Germinal center (tissue), 1 donor: ENCODE results near the gene ACTL10.

Source experiments
- DNase-seq: peaks from one replicate; pipeline ENCODE4 v3.0.0; 2012; ENCODE audit warnings: mixed read lengths, low spot score

Gene ACTL10

GRCh38 chr20:33664085-33664761 lies 2.5 kb upstream of the ACTL10 start:
- no peak for DNase-seq

DNA sequence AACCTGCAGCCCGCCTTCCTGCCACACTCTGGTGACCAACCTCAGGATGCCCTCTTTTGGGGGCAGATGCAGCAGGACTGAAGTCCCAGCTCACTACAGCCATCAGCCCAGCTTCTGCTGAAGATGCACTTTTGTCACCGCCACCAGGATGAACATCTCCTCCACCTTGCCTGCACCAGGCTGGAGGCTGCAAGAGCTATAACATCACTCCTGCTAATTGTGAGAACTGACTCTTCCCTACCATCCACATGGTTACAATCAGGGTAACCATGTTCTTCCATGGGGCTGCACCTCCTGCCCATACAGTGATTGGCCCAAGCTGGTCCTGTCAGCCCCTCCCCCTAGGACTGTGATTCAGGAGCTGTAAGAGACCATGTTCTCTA lies 2.0 kb upstream of the ACTL10 start:
- no peak for DNase-seq

- peak; percentile 28 for DNase-seq
These were observed 517 bp downstream of the ACTL10 start for GRCh38 chr20:33667245-33667675.

GRCh38 chr20:33667676-33668465 lies 1.1 kb downstream of the ACTL10 start:
- peak; percentile 84 for DNase-seq

DNA sequence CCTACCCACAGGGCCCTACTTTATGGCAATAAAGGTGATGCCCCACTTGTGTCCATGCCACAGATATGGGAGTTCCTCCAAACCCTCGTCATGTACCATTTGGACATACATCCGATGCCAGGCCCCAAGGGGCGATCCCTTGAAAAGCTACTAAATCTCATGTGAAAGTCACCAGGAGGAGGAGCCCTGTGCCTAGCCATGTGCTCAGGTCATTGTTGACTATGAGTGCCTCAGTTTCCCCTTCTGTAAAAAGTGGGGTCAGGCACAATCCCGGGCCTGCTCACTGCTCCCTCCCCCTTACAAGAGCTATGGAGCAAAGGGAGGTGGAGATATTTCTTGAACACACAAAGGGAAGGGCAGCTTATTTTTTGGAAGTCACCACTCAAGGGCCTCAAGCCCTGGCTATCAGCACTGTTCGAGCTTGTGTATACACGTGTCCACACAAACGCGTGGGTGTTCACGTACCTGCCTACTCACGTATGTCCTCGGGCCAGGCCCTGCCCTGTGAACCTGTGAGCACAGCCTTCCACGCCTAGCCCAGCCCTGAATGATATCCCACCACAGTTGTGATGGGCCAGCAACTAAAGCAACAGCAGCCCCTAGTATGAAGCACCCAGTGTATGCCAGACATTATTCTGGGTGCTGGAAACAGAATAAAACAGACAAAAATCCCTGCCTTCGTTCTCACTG lies 1.9 kb downstream of the ACTL10 start:
- no peak for DNase-seq

GRCh38 chr20:33669224-33669623 lies 2.5 kb downstream of the ACTL10 start:
- no peak for DNase-seq

GRCh38 chr20:33669873-33670640 lies 3.3 kb downstream of the ACTL10 start:
- no peak for DNase-seq

DNA sequence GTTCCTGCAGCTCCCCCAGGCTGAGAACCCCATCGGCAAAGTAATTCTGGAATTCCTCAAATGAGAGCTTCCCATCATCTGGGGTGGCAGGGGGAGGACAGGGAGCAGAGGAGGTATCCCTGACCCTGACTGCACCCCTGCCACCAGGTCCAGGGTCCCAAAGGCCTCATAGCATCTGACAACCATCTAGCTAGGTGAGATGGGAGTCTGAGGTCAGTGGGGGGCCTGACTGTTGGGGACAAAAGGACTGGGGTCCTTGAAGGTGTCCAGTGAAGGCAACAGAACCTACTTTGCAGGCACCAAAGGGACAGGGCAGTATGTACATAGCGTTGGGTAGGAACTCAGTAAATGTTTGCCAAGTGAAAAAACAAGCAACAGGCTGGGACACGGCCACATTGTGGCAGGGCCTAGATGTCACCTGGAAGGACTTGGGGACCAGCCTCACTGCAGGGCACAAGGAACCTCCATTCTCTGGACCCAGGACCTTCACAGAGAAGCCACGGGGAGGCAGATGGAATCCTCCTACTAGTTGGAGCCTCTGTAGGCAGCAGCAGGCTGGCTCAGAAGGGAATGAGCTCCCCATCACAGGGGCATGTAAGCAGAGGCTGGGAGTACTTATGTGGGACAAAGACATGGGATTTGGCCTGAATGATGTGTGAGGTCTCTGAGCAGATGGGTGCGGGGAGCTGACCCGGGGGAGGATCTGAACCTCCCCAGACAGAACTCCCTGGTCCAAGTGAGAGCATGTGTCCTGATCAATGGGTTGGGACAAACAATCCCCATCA lies 4.2 kb downstream of the ACTL10 start:
- no peak for DNase-seq

GRCh38 chr20:33671573-33672288 lies 5.0 kb downstream of the ACTL10 start:
- DNase-seq, result no peak

DNA sequence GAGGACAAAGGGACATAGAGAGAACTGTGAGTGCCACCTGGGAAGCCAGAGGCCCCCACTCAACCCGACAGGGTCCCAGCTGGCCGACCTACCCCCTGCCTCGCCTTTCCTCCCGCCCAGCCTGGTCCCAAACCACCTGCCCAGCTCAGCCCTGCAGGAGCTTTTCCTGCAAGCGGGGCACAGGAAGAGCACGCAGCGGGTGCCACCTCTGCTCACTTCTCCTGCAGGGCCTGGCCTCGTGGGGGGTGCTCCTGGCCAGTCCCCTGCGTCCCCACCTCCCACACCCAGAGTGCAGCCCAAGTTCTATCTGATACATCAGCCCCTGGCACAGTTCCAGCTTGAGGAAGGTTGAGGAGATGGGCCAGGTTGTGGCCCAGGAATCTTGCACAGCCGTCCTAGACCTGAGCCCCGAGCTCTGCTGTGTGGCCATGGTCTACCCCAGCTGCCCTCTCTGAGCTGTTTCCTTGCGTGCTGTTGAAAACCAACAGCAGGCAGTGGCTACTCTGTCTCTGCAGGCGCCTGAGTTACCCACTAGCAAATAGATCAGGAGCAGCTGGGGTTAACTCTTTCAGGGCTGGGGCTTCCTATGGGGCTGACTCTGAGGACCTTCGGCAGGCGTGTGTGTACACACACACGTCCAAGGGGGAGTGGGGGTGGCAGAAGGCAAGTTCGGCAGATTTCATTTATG lies 5.8 kb downstream of the ACTL10 start:
- no peak for DNase-seq

DNA sequence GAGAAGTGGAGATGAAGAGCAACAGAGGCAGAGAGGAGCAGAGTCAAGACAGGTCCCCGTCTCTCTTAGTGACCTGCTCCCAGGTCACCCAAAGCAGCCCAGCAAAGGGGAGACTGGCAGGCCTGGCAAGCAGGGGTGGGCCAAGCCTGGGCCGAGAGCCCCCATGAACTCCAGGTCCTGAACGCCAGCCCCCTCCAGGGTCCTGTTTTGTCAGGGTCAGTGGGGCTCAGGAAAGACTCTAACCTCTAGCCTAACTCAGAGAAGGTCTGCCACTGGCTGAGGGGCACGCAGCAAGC lies 6.3 kb downstream of the ACTL10 start:
- DNase-seq, result no peak

DNA sequence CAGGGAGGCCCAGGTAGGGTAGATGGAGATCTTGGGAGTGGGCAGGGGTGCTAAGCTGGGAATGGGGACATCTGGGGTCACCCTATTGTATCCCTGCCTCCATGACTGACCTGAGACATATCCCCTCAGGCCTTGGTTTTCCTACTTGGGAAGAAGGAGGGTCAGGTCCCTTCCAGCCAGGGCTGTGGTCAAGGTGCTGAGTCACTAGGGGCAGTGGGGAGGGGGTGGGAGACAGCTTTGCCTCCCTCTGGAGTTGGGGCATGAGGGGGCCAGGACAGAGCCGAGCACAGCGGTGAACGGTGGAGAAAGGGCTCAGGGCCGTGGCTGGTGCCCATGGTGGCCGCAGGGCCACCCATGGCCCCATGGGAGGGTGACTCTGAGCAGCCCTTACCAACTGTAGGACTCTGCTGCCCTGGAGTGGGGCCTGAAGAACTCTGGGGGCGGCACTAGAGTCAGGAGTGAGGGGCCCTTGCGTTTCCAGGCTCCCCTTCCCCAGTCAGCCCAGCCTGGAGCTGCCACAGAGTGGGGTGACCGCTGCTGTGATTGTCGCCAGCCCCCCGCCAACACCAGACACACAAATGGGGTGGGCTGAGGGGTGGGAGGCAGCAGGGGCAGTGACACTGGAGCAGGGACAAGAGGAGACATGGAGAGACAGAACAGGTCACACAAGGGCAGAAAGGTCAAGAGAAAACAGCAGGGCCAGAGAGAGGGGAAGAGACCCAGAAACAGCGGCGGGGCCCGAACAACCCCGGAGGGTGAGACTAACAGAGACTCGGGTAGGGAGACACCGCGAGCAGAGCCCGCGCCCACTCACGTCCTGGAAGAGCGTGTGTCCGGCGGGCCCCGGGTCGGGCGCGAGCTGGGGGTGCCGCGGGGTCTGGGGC lies 6.9 kb downstream of the ACTL10 start:
- DNase-seq, result no peak

- peak; percentile 80 for DNase-seq
These were observed 7.8 kb downstream of the ACTL10 start, which contains the start of gene NECAB3 for GRCh38 chr20:33674294-33675135. Gene NECAB3 (minus strand): TSS chr20:33674428. CDS start chr20:33674352, 76 bp downstream.

- DNase-seq, result no peak
These were observed 8.6 kb downstream of the ACTL10 start for GRCh38 chr20:33675136-33675959.

DNA sequence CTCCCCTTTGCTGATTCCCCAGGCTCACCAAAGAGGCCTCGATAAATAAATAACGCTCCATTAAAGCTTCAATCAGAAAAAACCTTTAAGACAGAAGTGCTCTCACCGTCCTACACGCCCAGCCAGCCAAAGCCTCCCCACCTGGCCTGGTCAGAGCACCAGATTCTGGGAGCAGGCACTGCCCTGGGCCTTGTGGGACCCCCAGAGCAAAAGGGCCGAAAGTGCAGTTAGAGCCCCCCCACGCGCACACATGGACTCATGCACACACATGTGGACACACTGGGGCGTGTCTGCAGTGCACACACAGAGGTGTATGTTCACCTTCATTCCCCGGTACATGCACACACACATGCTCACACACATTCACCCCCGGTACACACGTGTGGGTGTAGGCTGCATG lies 9.4 kb downstream of the ACTL10 start:
- DNase-seq, result peak; percentile 3

DNA sequence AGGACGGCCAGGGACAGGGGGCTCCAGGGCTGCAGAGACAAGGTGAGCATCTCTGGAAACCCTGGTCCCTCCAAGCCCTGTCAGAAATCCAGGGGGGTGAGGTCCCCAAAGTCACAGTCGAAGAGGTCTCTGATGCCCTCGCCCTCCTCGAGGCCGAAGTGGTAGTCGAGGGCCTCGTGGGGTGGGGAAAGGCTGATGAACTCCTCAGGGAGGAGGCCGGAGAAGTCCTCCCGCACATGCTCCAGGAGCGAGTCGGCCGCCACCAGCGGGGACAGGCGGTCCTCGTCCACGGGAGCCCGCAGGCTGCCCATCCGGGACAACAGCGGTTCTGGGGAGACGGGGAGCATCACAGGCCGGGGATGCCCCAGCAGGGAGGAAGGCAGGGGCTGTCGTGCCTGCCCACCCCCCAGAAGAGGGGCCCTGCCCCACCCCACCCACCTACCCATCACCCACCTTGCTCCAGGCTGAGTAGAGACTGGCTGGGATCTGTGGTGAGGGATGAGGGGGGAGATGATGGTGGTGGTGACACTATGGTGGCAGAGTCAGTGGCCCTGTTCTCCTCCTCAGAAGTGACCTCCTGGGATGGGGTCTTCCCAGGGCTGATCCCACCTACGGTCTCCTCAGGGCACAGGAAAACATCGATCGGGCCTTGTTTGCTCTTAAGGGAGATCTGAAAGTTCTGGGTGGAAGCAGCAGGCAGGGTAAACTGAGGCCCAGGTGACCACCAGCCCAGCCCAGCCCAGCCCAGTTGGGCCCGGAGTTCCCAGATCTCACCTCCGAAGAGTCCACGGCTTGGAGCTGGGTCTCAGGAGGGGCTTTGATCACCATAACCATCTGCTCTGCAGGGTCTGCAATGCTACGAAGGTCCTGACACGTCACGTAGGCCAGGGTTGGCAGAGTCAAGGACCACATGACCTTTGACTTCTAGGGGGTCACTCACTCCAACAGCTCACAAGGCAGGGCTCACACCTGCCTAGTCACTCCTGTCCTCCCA lies 10.2 kb downstream of the ACTL10 start:
- DNase-seq, result peak; percentile 1
